Muscle of leg (tissue), 11 donors: ENCODE results near the gene PFN4. TPM values are rescaled to one million over a fixed set of nuclear protein-coding genes. Genes with fewer than 3 reads are reported as not detected.
"Not testable (repeated sequence)": the region's sequence is repeated elsewhere in the genome, so short reads cannot be mapped to it uniquely, and the experiment has no call there.

Experiments
- DNase-seq: peaks from one replicate; pipeline ENCODE4 v3.0.0; 2013
- H3K27ac ChIP-seq: one replicate; pipeline ENCODE4 v1.5.1; 2013; ENCODE audit warnings: mild to moderate bottlenecking, low read length, control low read depth
- H3K27me3 ChIP-seq: one replicate; pipeline ENCODE4 v1.6.1; 2013; ENCODE audit warnings: low read length; ENCODE audit not compliant: control insufficient read depth, insufficient read depth
- H3K36me3 ChIP-seq: one replicate; pipeline ENCODE4 v1.6.1; 2013; ENCODE audit warnings: low read length; ENCODE audit not compliant: control insufficient read depth, insufficient read depth
- H3K4me1 ChIP-seq: one replicate; pipeline ENCODE4 v1.6.1; 2013; ENCODE audit warnings: low read length; ENCODE audit not compliant: control insufficient read depth, insufficient read depth
- H3K4me3 ChIP-seq: one replicate; pipeline ENCODE4 v1.5.1; 2013; ENCODE audit warnings: low read length, control low read depth
- H3K9me3 ChIP-seq: replicated peaks from 2 replicates; pipeline ENCODE4 v1.6.1; 2013; ENCODE audit warnings: low read depth, low read length; ENCODE audit not compliant: control insufficient read depth
- WGBS: methylation state at CpG from one replicate; pipeline ENCODE4 v1.1.5; 2013; ENCODE audit warnings: missing lambda C conversion rate; ENCODE audit not compliant: insufficient coverage; 5-methylcytosine and 5-hydroxymethylcytosine counted together
- polyA plus RNA-seq, 8 donors: library from polyadenylated mRNA; unstranded; fragments of 120-200 nt; gene quantifications; one replicate each; pipeline versions ENCODE4 v1.2.1 to v1.2.3, GENCODE V29; 2013; ENCODE audit warnings: inconsistent platforms in 1 of 8, low replicate concordance in 1 of 8; ENCODE audit not compliant: insufficient read length in 8 of 8, insufficient read depth in 1 of 8
- total RNA-seq: library from RNA; stranded (reverse); fragments of 120-200 nt; gene quantifications from one replicate; pipeline ENCODE4 v1.2.4, GENCODE V29; 2013

PFN4 gene
- total and polyA plus RNA-seq, 9 donors: 1.3 to 2.2 (median 1.8) TPM

GRCh38 chr2:24152413-24153197, 29.5 kb upstream of the PFN4 start:
- peaks cover 13% of the 10 kb centered on the region for H3K36me3 ChIP-seq
- H3K9me3 ChIP-seq: peaks cover 6% of the 10 kb centered on the region
- DNase-seq: no peak
- no peak overlapping the region for H3K27ac ChIP-seq
- H3K27me3 ChIP-seq: no peaks in the 10 kb centered on the region
- 85% methylated on average over 5 of the region's 5 CpGs for WGBS
- H3K4me1 ChIP-seq: no peaks in the 10 kb centered on the region
- no peak overlapping the region for H3K4me3 ChIP-seq

GRCh38 chr2:24147364-24147763, 24.2 kb upstream of the PFN4 start:
- Histone ChIP-seq H3K27ac (no peak overlapping the region), H3K36me3 (peaks cover 19% of the 10 kb centered on the region), H3K4me1 (no peaks in the 10 kb centered on the region), H3K27me3 (no peaks in the 10 kb centered on the region), H3K4me3 (no peak overlapping the region), H3K9me3 (peaks cover 13% of the 10 kb centered on the region)
- no peak for DNase-seq

DNA sequence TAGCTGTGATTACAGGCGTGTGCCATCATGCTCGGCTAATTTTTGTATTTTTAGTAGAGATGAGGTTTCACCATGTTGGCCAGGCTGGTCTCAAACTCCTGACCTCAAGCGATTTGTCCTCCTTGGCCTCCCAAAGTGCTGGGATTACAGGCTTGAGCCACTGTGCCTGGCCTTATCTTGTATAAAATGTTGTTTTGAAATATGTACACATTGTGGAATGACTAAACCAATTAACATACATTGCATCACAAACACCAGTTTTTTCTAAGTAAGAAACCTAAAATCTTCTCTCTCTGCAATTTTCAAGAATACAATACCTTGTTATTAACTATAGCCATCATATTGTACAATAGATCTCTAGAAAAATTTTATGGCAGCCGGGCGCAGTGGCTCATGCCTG, 17.2 kb upstream of the PFN4 start:
- H3K4me1 ChIP-seq, H3K27me3 ChIP-seq, H3K4me3 ChIP-seq, DNase-seq, H3K9me3 ChIP-seq, H3K27ac ChIP-seq: not testable (repeated sequence)
- 80% methylated on average over 1 of the region's 5 CpGs for WGBS
- H3K36me3 ChIP-seq: peaks cover 12% of the 10 kb centered on the region

DNA sequence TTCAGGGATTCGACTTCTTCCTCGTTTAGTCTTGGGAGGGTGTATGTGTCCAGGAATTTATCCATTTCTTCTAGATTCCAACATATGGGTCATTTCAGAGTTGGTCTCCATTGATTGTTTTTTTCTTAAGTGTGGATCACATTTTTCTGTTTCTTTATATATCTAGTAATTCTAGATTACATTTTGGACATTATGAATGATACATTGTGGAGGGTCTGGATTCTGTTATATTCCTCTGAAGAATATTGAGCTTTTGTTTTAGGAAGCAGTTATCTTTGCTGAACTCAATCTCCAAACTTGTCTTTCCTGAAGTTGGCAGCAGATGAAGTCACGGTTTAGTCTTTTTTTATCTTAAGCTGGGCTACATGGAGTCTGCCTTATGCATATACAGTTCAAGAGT, 9.4 kb upstream of the PFN4 start:
- Histone ChIP-seq H3K36me3 (no peaks in the 10 kb centered on the region), H3K27ac (no peak overlapping the region), H3K4me3 (no peak overlapping the region), H3K4me1 (no peaks in the 10 kb centered on the region), H3K27me3 (no peaks in the 10 kb centered on the region), H3K9me3 (peaks cover 5% of the 10 kb centered on the region)
- 100% methylated on average over 1 of the region's 3 CpGs for WGBS
- no peak for DNase-seq

GRCh38 chr2:24125956-24126355, 2.8 kb upstream of the PFN4 start:
- WGBS: no CpG with 5 or more reads among the region's 1 CpG
- DNase-seq: peak; percentile 91
- H3K27me3 ChIP-seq: no peaks in the 10 kb centered on the region
- no peaks in the 10 kb centered on the region for H3K9me3 ChIP-seq
- H3K4me3 ChIP-seq: no peak overlapping the region
- peak overlapping the region; percentile 23 for H3K27ac ChIP-seq
- no peaks in the 10 kb centered on the region for H3K36me3 ChIP-seq
- H3K4me1 ChIP-seq: peaks cover 25% of the 10 kb centered on the region

DNA sequence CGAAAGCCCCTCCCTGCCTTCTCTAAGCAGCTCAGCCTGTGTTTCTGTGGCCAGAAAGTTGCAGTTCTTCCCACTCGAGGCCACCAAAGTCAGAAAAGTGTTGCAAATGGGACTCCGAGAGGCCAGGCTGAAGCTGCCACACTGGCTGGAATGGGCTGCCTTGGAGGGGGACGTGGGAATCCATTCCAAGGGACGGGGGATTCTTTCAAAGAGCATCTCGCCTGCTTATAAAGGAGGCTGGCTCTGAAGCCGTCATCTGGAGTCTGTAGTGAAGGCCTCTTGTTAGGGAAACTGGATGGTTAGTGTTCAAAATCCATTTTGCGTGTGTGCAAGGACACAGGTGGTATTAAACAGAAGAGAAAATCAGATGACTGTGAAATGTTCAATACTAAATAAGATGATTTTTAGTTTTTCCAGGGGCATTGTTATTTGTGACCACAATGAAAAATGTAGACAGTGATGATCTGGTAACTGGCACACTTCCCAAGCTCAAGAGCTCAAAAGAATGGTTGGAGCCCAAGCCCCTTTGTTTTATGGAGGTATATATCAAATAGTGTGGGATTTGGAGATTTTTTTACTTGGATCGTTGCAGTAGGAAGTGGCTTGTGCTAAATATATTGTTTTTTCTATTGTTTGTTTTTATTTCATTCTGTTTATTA, 917 bp upstream of the PFN4 start:
- 3% methylated on average over 7 of the region's 9 CpGs for WGBS
- peak overlapping the region; percentile 58 for H3K4me3 ChIP-seq

DNA sequence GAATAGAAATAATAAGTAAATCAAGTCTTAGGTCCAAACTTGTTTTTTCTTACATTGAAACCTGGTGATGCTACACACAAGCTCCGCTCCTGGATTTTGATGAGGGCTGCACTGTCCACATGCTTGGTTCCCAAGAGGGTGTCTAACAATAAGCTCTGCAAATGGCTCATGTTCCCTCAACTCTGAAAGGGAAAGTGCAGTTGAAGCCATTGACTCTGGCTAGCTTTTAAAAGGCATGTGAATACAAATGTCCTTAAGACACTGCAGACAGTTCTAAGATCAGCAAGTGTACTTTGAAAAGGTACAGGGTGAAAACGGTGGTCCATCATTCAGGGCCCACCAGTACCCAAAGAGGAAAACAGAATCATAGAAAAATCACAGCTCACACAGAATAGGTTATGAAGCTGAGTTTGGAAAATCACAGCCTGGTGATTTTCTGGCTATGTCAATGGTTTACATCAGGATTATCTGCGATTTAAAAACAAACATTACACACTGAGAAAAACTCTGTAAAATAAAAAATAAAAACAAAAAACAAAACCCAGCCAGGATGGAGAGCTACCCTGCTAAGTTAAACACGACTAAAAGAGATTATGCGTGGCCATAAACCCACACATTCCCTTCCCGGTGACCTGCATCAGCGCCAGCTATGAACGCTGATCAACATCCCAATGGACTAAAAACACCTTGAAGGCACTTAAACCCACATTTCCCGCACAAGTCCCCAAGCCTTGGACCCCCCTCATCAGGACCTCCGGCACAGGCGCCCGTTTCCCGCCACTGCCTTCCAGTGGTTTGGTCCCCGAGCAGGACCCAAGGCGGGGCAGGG, 554 bp downstream of the PFN4 start:
- Histone ChIP-seq H3K4me1 (peaks cover 25% of the 10 kb centered on the region), H3K4me3 (peak overlapping the region; percentile 58), H3K27ac (peak overlapping the region; percentile 98), H3K27me3 (no peaks in the 10 kb centered on the region), H3K36me3 (no peaks in the 10 kb centered on the region), H3K9me3 (no peaks in the 10 kb centered on the region)
- 12% methylated on average over 6 of the region's 15 CpGs for WGBS
- DNase-seq: peak; percentile 53

More for the DNA sequence above, 917 bp upstream of the PFN4 start:
- H3K27me3 ChIP-seq: no peaks in the 10 kb centered on the region
- DNase-seq: peak; percentile 61
- H3K27ac ChIP-seq: peak overlapping the region; percentile 98
- no peaks in the 10 kb centered on the region for H3K9me3 ChIP-seq
- peaks cover 25% of the 10 kb centered on the region for H3K4me1 ChIP-seq
- H3K36me3 ChIP-seq: no peaks in the 10 kb centered on the region

- peak; percentile 86 for DNase-seq
- no peaks in the 10 kb centered on the region for H3K36me3 ChIP-seq
- H3K27me3 ChIP-seq: no peaks in the 10 kb centered on the region
- H3K27ac ChIP-seq: peak overlapping the region; percentile 29
- no peaks in the 10 kb centered on the region for H3K9me3 ChIP-seq
- peaks cover 25% of the 10 kb centered on the region for H3K4me1 ChIP-seq
- WGBS: 0% methylated on average over 3 of the region's 4 CpGs
- no peak overlapping the region for H3K4me3 ChIP-seq
These were observed 1.7 kb downstream of the PFN4 start for GRCh38 chr2:24121469-24121868.

GRCh38 chr2:24121066-24121465, 2.1 kb downstream of the PFN4 start:
- H3K36me3 ChIP-seq: no peaks in the 10 kb centered on the region
- no peak overlapping the region for H3K4me3 ChIP-seq
- H3K27me3 ChIP-seq: no peaks in the 10 kb centered on the region
- H3K27ac ChIP-seq: peak overlapping the region; percentile 45
- DNase-seq: peak; percentile 93
- H3K9me3 ChIP-seq: no peaks in the 10 kb centered on the region
- peaks cover 25% of the 10 kb centered on the region for H3K4me1 ChIP-seq
- WGBS: 20% methylated on average over 1 of the region's 5 CpGs

GRCh38 chr2:24117902-24118301, 5.2 kb downstream of the PFN4 start:
- H3K27me3 ChIP-seq: no peaks in the 10 kb centered on the region
- no CpG with 5 or more reads among the region's 1 CpG for WGBS
- H3K4me3 ChIP-seq: no peak overlapping the region
- H3K36me3 ChIP-seq: peaks cover 9% of the 10 kb centered on the region
- DNase-seq: no peak
- peaks cover 7% of the 10 kb centered on the region for H3K9me3 ChIP-seq
- peaks cover 15% of the 10 kb centered on the region for H3K4me1 ChIP-seq
- H3K27ac ChIP-seq: no peak overlapping the region
